ENCODE results near the gene PRR7.
A peak's percentile ranks its signal among the peaks of the same experiment; 100 is the strongest.

Gene PRR7

GRCh38 chr5:177438468-177438867 lies 8.1 kb upstream of the PRR7 start:
- Histone ChIP-seq H3K27me3 (replicated peaks; ENCODE audit: control insufficient read depth, insufficient read depth, low read length, poor library complexity, severe bottlenecking) (no peaks in the 10 kb centered on the region), H3K36me3 (ENCODE audit: control insufficient read depth, insufficient read depth, low read length) (peaks cover 86% of the 10 kb centered on the region), H3K4me1 (ENCODE audit: control insufficient read depth, insufficient read depth, low read length, poor library complexity, severe bottlenecking) (peaks cover 72% of the 10 kb centered on the region), H3K9me3 (ENCODE audit: control insufficient read depth, low read length) (no peaks in the 10 kb centered on the region), H3K27ac (ENCODE audit: insufficient read depth, low read length, poor library complexity, severe bottlenecking) (peak overlapping the region; percentile 13), H3K4me3 (ENCODE audit: insufficient read depth, low read depth, low read length, poor library complexity, severe bottlenecking) (no peak overlapping the region)
- no peak for DNase-seq

GRCh38 chr5:177439518-177440053 lies 7.0 kb upstream of the PRR7 start:
- no peaks in the 10 kb centered on the region for H3K9me3 ChIP-seq (ENCODE audit: control insufficient read depth, low read length)
- no peak for DNase-seq
- H3K4me3 ChIP-seq (ENCODE audit: insufficient read depth, low read depth, low read length, poor library complexity, severe bottlenecking), result no peak overlapping the region
- no peaks in the 10 kb centered on the region for H3K27me3 ChIP-seq (replicated peaks; ENCODE audit: control insufficient read depth, insufficient read depth, low read length, poor library complexity, severe bottlenecking)
- peaks cover 78% of the 10 kb centered on the region for H3K36me3 ChIP-seq (ENCODE audit: control insufficient read depth, insufficient read depth, low read length)
- peaks cover 69% of the 10 kb centered on the region for H3K4me1 ChIP-seq (ENCODE audit: control insufficient read depth, insufficient read depth, low read length, poor library complexity, severe bottlenecking)
- H3K27ac ChIP-seq (ENCODE audit: insufficient read depth, low read length, poor library complexity, severe bottlenecking), result peak overlapping the region; percentile 92

GRCh38 chr5:177440211-177440989 lies 6.2 kb upstream of the PRR7 start:
- Histone ChIP-seq H3K9me3 (ENCODE audit: control insufficient read depth, low read length) (no peaks in the 10 kb centered on the region), H3K36me3 (ENCODE audit: control insufficient read depth, insufficient read depth, low read length) (peaks cover 71% of the 10 kb centered on the region), H3K4me3 (ENCODE audit: insufficient read depth, low read depth, low read length, poor library complexity, severe bottlenecking) (no peak overlapping the region), H3K27me3 (replicated peaks; ENCODE audit: control insufficient read depth, insufficient read depth, low read length, poor library complexity, severe bottlenecking) (no peaks in the 10 kb centered on the region), H3K4me1 (ENCODE audit: control insufficient read depth, insufficient read depth, low read length, poor library complexity, severe bottlenecking) (peaks cover 69% of the 10 kb centered on the region), H3K27ac (ENCODE audit: insufficient read depth, low read length, poor library complexity, severe bottlenecking) (peak overlapping the region; percentile 92)
- DNase-seq, result peak; percentile 58 to 68 (median 60)

GRCh38 chr5:177440990-177441780 lies 5.4 kb upstream of the PRR7 start:
- peaks cover 63% of the 10 kb centered on the region for H3K36me3 ChIP-seq (ENCODE audit: control insufficient read depth, insufficient read depth, low read length)
- peaks cover 70% of the 10 kb centered on the region for H3K4me1 ChIP-seq (ENCODE audit: control insufficient read depth, insufficient read depth, low read length, poor library complexity, severe bottlenecking)
- no peak for DNase-seq
- H3K9me3 ChIP-seq (ENCODE audit: control insufficient read depth, low read length), result no peaks in the 10 kb centered on the region
- H3K27ac ChIP-seq (ENCODE audit: insufficient read depth, low read length, poor library complexity, severe bottlenecking), result peak overlapping the region; percentile 92
- no peaks in the 10 kb centered on the region for H3K27me3 ChIP-seq (replicated peaks; ENCODE audit: control insufficient read depth, insufficient read depth, low read length, poor library complexity, severe bottlenecking)
- no peak overlapping the region for H3K4me3 ChIP-seq (ENCODE audit: insufficient read depth, low read depth, low read length, poor library complexity, severe bottlenecking)

GRCh38 chr5:177442066-177442826 lies 4.4 kb upstream of the PRR7 start:
- Histone ChIP-seq H3K27ac (ENCODE audit: insufficient read depth, low read length, poor library complexity, severe bottlenecking) (peak overlapping the region; percentile 11), H3K4me3 (ENCODE audit: insufficient read depth, low read depth, low read length, poor library complexity, severe bottlenecking) (no peak overlapping the region), H3K9me3 (ENCODE audit: control insufficient read depth, low read length) (no peaks in the 10 kb centered on the region), H3K4me1 (ENCODE audit: control insufficient read depth, insufficient read depth, low read length, poor library complexity, severe bottlenecking) (peaks cover 63% of the 10 kb centered on the region), H3K27me3 (replicated peaks; ENCODE audit: control insufficient read depth, insufficient read depth, low read length, poor library complexity, severe bottlenecking) (no peaks in the 10 kb centered on the region), H3K36me3 (ENCODE audit: control insufficient read depth, insufficient read depth, low read length) (peaks cover 52% of the 10 kb centered on the region)
- no peak for DNase-seq

GRCh38 chr5:177443144-177443983 lies 3.2 kb upstream of the PRR7 start:
- Histone ChIP-seq H3K9me3 (ENCODE audit: control insufficient read depth, low read length) (no peaks in the 10 kb centered on the region), H3K36me3 (ENCODE audit: control insufficient read depth, insufficient read depth, low read length) (peaks cover 43% of the 10 kb centered on the region), H3K4me1 (ENCODE audit: control insufficient read depth, insufficient read depth, low read length, poor library complexity, severe bottlenecking) (peaks cover 66% of the 10 kb centered on the region), H3K27ac (ENCODE audit: insufficient read depth, low read length, poor library complexity, severe bottlenecking) (peak overlapping the region; percentile 93), H3K4me3 (ENCODE audit: insufficient read depth, low read depth, low read length, poor library complexity, severe bottlenecking) (no peak overlapping the region), H3K27me3 (replicated peaks; ENCODE audit: control insufficient read depth, insufficient read depth, low read length, poor library complexity, severe bottlenecking) (no peaks in the 10 kb centered on the region)
- DNase-seq, result no peak

- H3K4me1 ChIP-seq (ENCODE audit: control insufficient read depth, insufficient read depth, low read length, poor library complexity, severe bottlenecking), result peaks cover 62% of the 10 kb centered on the region
- no peak overlapping the region for H3K4me3 ChIP-seq (ENCODE audit: insufficient read depth, low read depth, low read length, poor library complexity, severe bottlenecking)
- no peaks in the 10 kb centered on the region for H3K27me3 ChIP-seq (replicated peaks; ENCODE audit: control insufficient read depth, insufficient read depth, low read length, poor library complexity, severe bottlenecking)
Measured at GRCh38 chr5:177444106-177445051, 2.2 kb upstream of the PRR7 start.

GRCh38 chr5:177445052-177445916 lies 1.3 kb upstream of the PRR7 start:
- peak in 1 of 3 donors; percentile 44 for DNase-seq

More at GRCh38 chr5:177444106-177445051, 2.2 kb upstream of the PRR7 start:
- DNase-seq, result no peak
- H3K9me3 ChIP-seq (ENCODE audit: control insufficient read depth, low read length), result no peaks in the 10 kb centered on the region
- peaks cover 37% of the 10 kb centered on the region for H3K36me3 ChIP-seq (ENCODE audit: control insufficient read depth, insufficient read depth, low read length)
- peak overlapping the region; percentile 93 for H3K27ac ChIP-seq (ENCODE audit: insufficient read depth, low read length, poor library complexity, severe bottlenecking)

More at GRCh38 chr5:177445052-177445916, 1.3 kb upstream of the PRR7 start:
- Histone ChIP-seq H3K27ac (ENCODE audit: insufficient read depth, low read length, poor library complexity, severe bottlenecking) (peak overlapping the region; percentile 93), H3K36me3 (ENCODE audit: control insufficient read depth, insufficient read depth, low read length) (peaks cover 32% of the 10 kb centered on the region), H3K4me1 (ENCODE audit: control insufficient read depth, insufficient read depth, low read length, poor library complexity, severe bottlenecking) (peaks cover 54% of the 10 kb centered on the region), H3K27me3 (replicated peaks; ENCODE audit: control insufficient read depth, insufficient read depth, low read length, poor library complexity, severe bottlenecking) (no peaks in the 10 kb centered on the region), H3K9me3 (ENCODE audit: control insufficient read depth, low read length) (no peaks in the 10 kb centered on the region), H3K4me3 (ENCODE audit: insufficient read depth, low read depth, low read length, poor library complexity, severe bottlenecking) (peak overlapping the region; percentile 53)

Measured in effector memory CD4-positive, alpha-beta T cell (primary cell).